GM18519 (cell line): ENCODE measurements around the gene BLOC1S4.

Source experiments
- ATAC-seq: cut with Tn5 transposase; IDR thresholded peaks from one replicate; pipeline ENCODE4 v1.9.1; 2021; ENCODE audit warnings: mild to moderate bottlenecking, moderate library complexity; ENCODE audit not compliant: unreplicated experiment, low FRiP score

The BLOC1S4 gene

DNA sequence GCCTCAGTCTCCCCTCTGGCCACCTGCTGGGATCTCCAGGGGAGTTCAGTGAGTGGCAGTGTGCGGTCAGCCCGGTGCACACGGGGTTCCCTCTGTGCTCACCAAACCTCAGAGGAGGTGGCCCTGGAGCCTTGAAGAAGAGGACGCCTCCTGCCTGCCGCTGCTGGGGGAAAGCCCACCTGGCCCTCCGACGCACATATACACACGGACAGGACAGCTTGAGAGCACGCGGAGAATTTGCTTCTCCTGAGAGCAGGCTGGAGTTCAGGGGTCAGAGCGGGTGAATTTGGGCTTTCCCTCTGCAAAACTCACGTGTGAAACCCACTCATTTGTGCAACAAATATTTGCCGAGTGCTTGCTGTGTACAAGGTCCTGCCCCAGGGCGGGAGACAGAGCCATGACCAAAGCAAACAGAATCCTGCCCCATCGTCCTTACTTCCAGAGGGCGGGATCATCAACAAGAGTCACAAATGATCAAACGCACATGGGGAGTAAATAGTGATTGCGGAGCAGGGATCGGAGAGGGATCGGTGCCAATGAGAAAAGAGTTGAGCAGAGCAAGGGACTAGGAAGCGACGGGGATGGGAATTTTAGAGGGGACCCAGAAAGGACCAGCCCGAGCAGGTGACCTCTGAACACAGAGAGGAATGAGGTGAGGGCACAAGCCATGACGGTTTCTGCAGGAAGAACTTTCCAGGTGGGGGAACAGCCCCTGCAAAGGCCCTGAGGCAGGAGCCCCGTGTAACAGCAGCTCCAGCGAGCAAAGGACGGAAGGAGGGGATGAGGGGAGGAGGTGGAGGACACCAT, 17.6 kb downstream of the BLOC1S4 start:
- no peak for ATAC-seq

- no peak for ATAC-seq
Measured at GRCh38 chr4:6734165-6734786, 18.3 kb downstream of the BLOC1S4 start.

DNA sequence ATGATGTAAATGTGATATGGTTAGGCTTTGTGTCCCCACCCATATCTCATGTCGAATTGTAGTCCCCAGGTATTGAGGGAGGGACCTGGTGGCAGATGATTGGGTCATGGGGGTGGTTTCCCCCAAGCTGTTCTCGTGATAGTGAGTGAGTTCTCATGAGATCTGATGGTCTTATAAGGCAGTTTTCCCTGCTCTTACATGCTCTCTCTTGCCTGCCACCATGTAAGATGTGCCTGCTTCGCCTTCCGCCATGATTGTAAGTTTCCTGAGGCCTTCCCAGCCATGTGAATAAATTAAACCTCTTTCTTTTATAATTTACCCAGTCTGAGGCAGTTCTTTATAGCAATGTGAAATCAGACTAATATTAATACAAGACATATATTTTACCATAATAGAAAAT, 23.9 kb downstream of the BLOC1S4 start:
- ATAC-seq: no peak

DNA sequence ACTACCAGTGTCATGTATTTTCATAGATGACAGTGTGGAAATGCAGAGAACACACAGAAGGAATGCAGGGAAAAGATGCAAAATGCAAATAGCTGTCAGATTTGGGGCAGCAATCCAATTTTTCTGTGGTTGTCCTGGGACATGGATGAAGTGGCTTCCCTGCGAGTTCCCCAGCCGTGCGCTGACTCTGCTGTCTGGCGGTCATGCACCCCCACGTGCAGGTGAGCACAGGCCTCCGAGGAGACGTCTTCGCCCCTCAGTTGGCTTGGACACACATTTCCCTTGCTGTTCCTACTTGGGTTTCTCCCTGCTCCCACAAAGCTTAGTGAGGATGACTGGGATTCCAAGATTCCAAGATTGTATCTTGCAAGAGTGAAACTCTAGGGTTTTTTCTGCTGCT, 24.4 kb downstream of the BLOC1S4 start:
- ATAC-seq: no peak

GRCh38 chr4:6742507-6742906, 26.5 kb downstream of the BLOC1S4 start:
- ATAC-seq: no peak

GRCh38 chr4:6742989-6743388, 27.0 kb downstream of the BLOC1S4 start:
- ATAC-seq: no peak

DNA sequence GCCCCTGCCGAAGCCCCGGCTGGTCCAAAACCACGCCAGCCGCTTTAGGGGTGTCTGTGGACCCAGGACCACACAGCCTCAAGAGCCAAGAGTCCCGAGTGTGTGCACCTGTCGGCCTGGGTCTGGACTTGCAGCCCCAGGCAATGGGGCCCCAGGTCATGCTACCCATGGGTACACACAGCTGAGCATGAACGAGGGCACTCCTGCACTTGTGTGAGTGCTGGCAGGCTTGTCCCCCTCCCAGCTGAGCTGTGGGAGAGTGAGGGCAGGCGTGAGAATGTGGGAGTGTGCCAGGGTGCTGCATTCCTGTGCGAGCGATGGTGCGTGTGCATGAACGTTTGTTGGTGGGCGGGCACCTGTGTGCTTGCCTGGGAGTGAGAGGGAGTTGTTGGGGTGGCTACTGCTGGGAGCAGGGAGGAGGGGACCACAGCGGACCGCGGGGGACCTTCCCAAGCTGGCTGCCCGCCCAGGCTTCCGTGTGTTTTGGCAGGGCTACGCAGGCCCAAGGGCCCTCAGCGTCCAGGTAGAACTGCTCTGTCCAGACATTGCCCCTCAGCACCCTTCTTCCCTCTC, 30.8 kb downstream of the BLOC1S4 start:
- no peak for ATAC-seq

GRCh38 chr4:6747294-6748051, 31.5 kb downstream of the BLOC1S4 start:
- no peak for ATAC-seq

GRCh38 chr4:6748286-6748685, 32.3 kb downstream of the BLOC1S4 start:
- no peak for ATAC-seq

GRCh38 chr4:6749340-6750171, 33.6 kb downstream of the BLOC1S4 start:
- no peak for ATAC-seq

DNA sequence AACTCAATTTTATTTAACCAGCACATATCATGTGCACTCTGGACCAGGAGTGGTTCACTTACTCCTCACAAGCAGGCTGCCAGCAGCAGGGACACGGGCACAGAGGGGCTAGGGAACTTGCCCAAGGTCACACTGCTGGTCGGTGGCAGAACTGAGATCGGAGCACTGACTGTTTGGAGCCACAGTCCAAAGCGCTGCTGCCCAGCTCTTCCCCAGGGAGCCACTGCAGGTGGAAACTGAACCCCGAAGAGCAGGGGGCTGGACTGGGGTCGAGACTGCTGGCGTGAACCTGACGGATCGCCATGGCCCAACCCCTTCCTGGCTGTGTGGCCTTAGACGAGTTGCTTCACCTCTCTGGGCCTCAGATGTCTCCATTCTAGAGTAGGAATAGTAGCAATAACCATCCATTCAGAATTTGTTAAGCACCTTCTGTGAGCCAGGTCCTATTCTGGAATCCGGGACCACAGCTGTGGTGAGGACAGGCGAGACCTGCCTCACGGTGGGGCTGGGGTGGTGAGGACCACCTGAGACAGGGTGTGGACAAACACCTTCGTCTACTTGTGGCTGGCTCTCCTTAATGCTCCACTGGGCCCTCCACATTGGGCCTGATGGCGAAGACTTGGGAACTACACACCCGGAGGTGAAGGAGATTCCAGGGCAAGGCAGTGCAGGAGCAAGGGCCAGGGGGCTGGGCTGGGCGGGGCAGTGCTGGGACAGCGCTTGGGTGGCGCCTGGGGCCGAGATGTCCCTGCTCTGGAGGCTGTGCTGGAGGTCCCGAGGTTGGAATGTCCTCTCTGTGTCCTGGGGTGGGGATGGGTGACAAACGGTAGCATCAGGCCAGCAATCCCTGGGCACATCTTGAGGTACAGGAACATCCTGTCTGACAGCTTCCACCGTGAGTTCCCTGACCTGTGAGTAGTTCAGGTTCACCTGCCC, 34.6 kb downstream of the BLOC1S4 start:
- ATAC-seq: no peak

GRCh38 chr4:6751611-6752485, 35.9 kb downstream of the BLOC1S4 start:
- no peak for ATAC-seq

DNA sequence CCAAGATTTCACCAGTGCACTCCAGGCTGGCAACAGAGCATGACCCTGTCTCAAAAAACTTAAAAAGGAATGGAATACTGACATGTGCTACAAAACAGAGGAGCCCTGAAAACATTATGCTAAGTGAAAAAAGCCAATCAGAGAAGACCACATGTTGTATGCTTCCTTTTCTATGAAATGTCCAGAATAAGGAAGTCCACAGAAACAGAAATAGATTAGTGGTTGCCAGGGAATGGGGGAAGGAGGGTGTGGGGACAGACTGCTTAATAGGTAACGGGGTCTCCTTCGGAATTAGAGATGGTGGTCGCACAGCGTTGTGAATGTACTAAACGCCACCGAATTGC, 36.5 kb downstream of the BLOC1S4 start:
- ATAC-seq: no peak

DNA sequence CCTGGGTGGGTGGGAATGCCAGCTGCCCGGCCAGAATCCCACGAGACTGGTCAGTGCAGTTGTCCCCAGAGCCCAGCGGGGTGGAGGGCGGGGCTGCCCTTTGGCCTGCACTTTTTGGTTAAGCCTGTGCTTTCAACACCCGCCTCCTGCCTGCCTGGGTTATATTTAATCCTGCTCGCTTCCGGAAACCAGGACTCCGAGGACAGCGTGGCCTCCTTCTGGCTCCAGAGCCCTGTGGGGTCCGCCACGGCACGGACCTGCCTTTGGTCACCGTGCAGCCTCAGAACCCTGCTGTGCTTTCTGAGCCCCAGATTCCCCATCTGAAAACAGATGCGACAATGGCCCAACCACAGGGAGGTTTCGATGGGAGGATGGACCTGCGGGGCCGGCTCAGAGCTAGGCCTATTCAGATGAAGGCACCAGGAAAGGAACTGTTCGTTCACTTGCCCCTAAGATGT, 37.2 kb downstream of the BLOC1S4 start:
- ATAC-seq: no peak

GRCh38 chr4:6753891-6754290, 37.9 kb downstream of the BLOC1S4 start:
- no peak for ATAC-seq

GRCh38 chr4:6754481-6755087, 38.6 kb downstream of the BLOC1S4 start:
- no peak for ATAC-seq

GRCh38 chr4:6755088-6755753, 39.2 kb downstream of the BLOC1S4 start:
- ATAC-seq: no peak
